Keratinocyte (primary cell): Measurements from ENCODE around the gene KRT79. TPM values are rescaled to one million over a fixed set of nuclear protein-coding genes. Genes with fewer than 3 reads are reported as not detected.

Source experiments
- DNase-seq: peaks from one replicate; pipeline ENCODE4 v3.0.0-alpha.2; 2011; ENCODE audit warnings: low read depth, missing footprints, low spot score
- FAIRE-seq: peaks from 2 replicates; lab custom pipeline; 2011; peaks lifted over from hg19 to GRCh38; lab: Jason Lieb, UNC
- H2AFZ ChIP-seq: 2 replicates; pipeline ENCODE4 v1.6.0; 2012; ENCODE audit warnings: low read length, control low read depth, inconsistent platforms; ENCODE audit not compliant: control insufficient read depth
- H3K27ac ChIP-seq: 2 replicates; pipeline ENCODE4 v1.5.1; 2011; ENCODE audit warnings: low read length; ENCODE audit not compliant: control insufficient read depth, insufficient read depth
- H3K27me3 ChIP-seq: 3 replicates; pipeline ENCODE4 v1.6.0; 2011; ENCODE audit warnings: low read length; ENCODE audit not compliant: control insufficient read depth, insufficient read depth; ENCODE audit errors: extremely low read depth
- H3K36me3 ChIP-seq, 2 experiments: 2 replicates in 1 of 2; 3 replicates in 1 of 2; pipeline ENCODE4 v1.5.1; 2011; ENCODE audit warnings: low read length in 2 of 2, mild to moderate bottlenecking in 1 of 2; ENCODE audit not compliant: control insufficient read depth in 2 of 2, insufficient read depth in 2 of 2; ENCODE audit errors: extremely low read depth in 1 of 2
- H3K4me1 ChIP-seq: 3 replicates; pipeline ENCODE4 v1.5.1; 2011; ENCODE audit warnings: low read length; ENCODE audit not compliant: control insufficient read depth, insufficient read depth; ENCODE audit errors: extremely low read depth
- H3K4me2 ChIP-seq: 3 replicates; pipeline ENCODE4 v1.6.0; 2011; ENCODE audit warnings: low read depth, low read length; ENCODE audit not compliant: control insufficient read depth, insufficient read depth; ENCODE audit errors: extremely low read depth
- H3K4me3 ChIP-seq, 3 experiments: fragments of 200-600 bp in 1 of 3; sonication (generic) in 1 of 3; 2 replicates in 2 of 3; 3 replicates in 1 of 3; pipeline ENCODE4 v1.5.1; 2011 to 2016; ENCODE audit warnings: low read length in 3 of 3, mild to moderate bottlenecking in 3 of 3, control low read depth in 2 of 3, inconsistent platforms in 1 of 3, low read depth in 1 of 3, mixed read lengths in 1 of 3, mixed run types in 1 of 3, moderate library complexity in 1 of 3; ENCODE audit not compliant: control insufficient read depth in 2 of 3, insufficient read depth in 2 of 3; ENCODE audit errors: extremely low read depth in 1 of 3
- H3K79me2 ChIP-seq: 2 replicates; pipeline ENCODE4 v1.6.0; 2012; ENCODE audit warnings: low read length; ENCODE audit not compliant: control insufficient read depth, insufficient read depth
- H3K9ac ChIP-seq: 3 replicates; pipeline ENCODE4 v1.6.0; 2011; ENCODE audit warnings: low read length; ENCODE audit not compliant: control insufficient read depth, insufficient read depth; ENCODE audit errors: extremely low read depth
- H3K9me1 ChIP-seq: 3 replicates; pipeline ENCODE4 v1.6.0; 2011; ENCODE audit warnings: low read length; ENCODE audit not compliant: control insufficient read depth, insufficient read depth; ENCODE audit errors: extremely low read depth
- H3K9me3 ChIP-seq: 2 replicates; pipeline ENCODE4 v1.5.1; 2012; ENCODE audit warnings: low read depth, low read length; ENCODE audit not compliant: control insufficient read depth
- H4K20me1 ChIP-seq: 3 replicates; pipeline ENCODE4 v1.6.0; 2011; ENCODE audit warnings: low read length; ENCODE audit not compliant: control insufficient read depth, insufficient read depth; ENCODE audit errors: extremely low read depth
- EZH2 ChIP-seq: IDR thresholded peaks from one replicate; pipeline ENCODE4 v1.6.1; 2012; ENCODE audit warnings: inconsistent platforms, mild to moderate bottlenecking, low read length, moderate library complexity
- dilution Hi-C: fragments of 300-500 bp; cut with MboI; formaldehyde crosslinking; loops from one replicate; pipeline ENCODE4 v1.7.0; 2020; ENCODE audit warnings: low sequenced_read_pairs; ENCODE audit not compliant: extremely low pct_ligation_motif_present
- polyA plus RNA-seq, 5 experiments: library from polyadenylated mRNA; depleted of rRNA in 3 of 5; stranded (reverse) in 3 of 5; stranded (forward) in 1 of 5; unstranded in 1 of 5; fragments of >200 nt; gene quantifications; 1 replicate in 1 of 5; 2 replicates in 3 of 5; 3 replicates in 1 of 5; pipeline versions ENCODE4 v1.2.1 to v1.2.3, GENCODE V29; 2011 to 2012; ENCODE audit warnings: missing spikeins in 2 of 5, low read depth in 1 of 5, low replicate concordance in 1 of 5
- TF ChIP-seq, protein P1 (sequence below), 3 experiments: IDR thresholded peaks in 1 of 3; conservative IDR thresholded peaks in 1 of 3; optimal IDR thresholded peaks in 1 of 3; 2 replicates in 2 of 3; 3 replicates in 1 of 3; pipeline versions ENCODE3 to v1.5.1; 2011; ENCODE audit warnings: low read length in 3 of 3, mild to moderate bottlenecking in 3 of 3, moderate library complexity in 2 of 3, control low read depth in 1 of 3, inconsistent platforms in 1 of 3; ENCODE audit not compliant: insufficient read depth in 2 of 3; ENCODE audit errors: extremely low read depth in 1 of 3

KRT79 gene
- polyA plus RNA-seq, 1 donor (not counting 4 experiments of a cell fraction or from before 2014, with no cell fraction given): 0.09 TPM

DNA sequence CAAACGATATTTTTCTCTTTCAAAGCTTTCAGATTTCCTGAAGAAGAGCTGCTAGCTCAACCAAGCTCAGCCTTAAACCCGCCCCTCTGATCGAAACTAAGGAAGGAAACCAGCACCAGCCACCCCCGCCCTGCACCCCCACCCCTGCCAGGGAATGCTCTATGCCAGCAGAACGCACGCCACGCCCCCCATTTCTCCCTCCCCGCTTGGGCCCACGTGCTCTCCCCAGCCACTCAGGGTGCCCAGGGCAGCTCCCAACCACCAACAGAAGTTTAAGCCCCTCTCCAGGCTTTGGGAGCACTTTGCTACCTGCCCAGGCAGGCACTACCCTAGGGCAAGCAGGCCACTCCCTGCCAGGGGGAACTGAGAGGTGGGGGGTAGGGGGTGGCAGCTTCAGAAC, 33.5 kb upstream of the KRT79 start:
- H3K4me1 ChIP-seq: peaks cover 54% of the 10 kb centered on the region
- peak overlapping the region; percentile 84 for H3K27ac ChIP-seq
- dilution Hi-C loops: no loop called here
- DNase-seq: no peak
- H3K9me1 ChIP-seq: no peaks in the 10 kb centered on the region
- no peaks in the 10 kb centered on the region for H3K79me2 ChIP-seq
- H3K36me3 ChIP-seq: no peaks in the 10 kb centered on the region
- H3K27me3 ChIP-seq: no peaks in the 10 kb centered on the region
- H2AFZ ChIP-seq: peak overlapping the region; percentile 79
- no peaks in the 10 kb centered on the region for H4K20me1 ChIP-seq
- FAIRE-seq: no peak
- no peak overlapping the region for H3K4me3 ChIP-seq
- H3K4me2 ChIP-seq: peak overlapping the region; percentile 80
- H3K9ac ChIP-seq: peak overlapping the region; percentile 72
- no peaks in the 10 kb centered on the region for H3K9me3 ChIP-seq
- TF ChIP-seq EZH2: no peak
- TF ChIP-seq, protein P1, sequence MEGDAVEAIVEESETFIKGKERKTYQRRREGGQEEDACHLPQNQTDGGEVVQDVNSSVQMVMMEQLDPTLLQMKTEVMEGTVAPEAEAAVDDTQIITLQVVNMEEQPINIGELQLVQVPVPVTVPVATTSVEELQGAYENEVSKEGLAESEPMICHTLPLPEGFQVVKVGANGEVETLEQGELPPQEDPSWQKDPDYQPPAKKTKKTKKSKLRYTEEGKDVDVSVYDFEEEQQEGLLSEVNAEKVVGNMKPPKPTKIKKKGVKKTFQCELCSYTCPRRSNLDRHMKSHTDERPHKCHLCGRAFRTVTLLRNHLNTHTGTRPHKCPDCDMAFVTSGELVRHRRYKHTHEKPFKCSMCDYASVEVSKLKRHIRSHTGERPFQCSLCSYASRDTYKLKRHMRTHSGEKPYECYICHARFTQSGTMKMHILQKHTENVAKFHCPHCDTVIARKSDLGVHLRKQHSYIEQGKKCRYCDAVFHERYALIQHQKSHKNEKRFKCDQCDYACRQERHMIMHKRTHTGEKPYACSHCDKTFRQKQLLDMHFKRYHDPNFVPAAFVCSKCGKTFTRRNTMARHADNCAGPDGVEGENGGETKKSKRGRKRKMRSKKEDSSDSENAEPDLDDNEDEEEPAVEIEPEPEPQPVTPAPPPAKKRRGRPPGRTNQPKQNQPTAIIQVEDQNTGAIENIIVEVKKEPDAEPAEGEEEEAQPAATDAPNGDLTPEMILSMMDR (optimal IDR thresholded peaks at IDR 0.05 in 1 of 3, IDR thresholded peaks at IDR 0.05 in 1 of 3, conservative IDR thresholded peaks at IDR 0.05 in 1 of 3; ENCODE audit: extremely low read depth in 1 of 3, insufficient read depth in 2 of 3, low read length in 3 of 3): no peak

DNA sequence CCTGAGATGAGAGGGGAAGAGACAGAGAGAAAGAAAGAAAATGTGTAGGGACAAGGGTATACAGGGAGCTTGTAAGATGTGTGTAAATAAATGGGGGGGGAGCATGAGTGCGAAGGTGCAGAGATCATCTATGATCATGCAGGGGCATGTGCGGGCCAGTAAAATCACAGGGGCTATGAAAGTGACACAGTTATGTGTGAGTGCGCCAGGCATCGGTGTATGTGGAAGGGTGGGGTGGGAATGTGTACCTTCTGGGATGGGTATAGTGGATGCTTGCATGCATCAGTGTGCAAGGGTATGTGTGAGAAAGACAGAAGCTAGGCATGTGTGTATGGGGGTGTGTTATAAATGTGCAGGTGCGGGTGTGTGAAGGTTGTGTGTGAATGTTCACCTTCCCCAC, 33.0 kb upstream of the KRT79 start:
- Histone ChIP-seq H3K9me3 (no peaks in the 10 kb centered on the region), H3K9me1 (no peaks in the 10 kb centered on the region), H3K27me3 (no peaks in the 10 kb centered on the region), H4K20me1 (no peaks in the 10 kb centered on the region), H2AFZ (peak overlapping the region; percentile 33), H3K36me3 (no peaks in the 10 kb centered on the region), H3K9ac (peak overlapping the region; percentile 72), H3K79me2 (no peaks in the 10 kb centered on the region), H3K4me1 (peaks cover 53% of the 10 kb centered on the region), H3K27ac (peak overlapping the region; percentile 84), H3K4me3 (no peak overlapping the region), H3K4me2 (peak overlapping the region; percentile 80)
- peak; percentile 81 for FAIRE-seq
- dilution Hi-C loops: no loop called here
- DNase-seq: no peak
- TF ChIP-seq, protein P1 (optimal IDR thresholded peaks at IDR 0.05 in 1 of 3, IDR thresholded peaks at IDR 0.05 in 1 of 3, conservative IDR thresholded peaks at IDR 0.05 in 1 of 3; ENCODE audit: extremely low read depth in 1 of 3, insufficient read depth in 2 of 3, low read length in 3 of 3): no peak
- no peak for TF ChIP-seq EZH2
